Suppressor macrophage treated with lipopolysaccharide for 4 hours (primary cell): ENCODE results near the gene ANKRD33B.
"Not testable (repeated sequence)": the region's sequence is repeated elsewhere in the genome, so short reads cannot be mapped to it uniquely, and the experiment has no call there.

Experiments used
- DNase-seq: peaks from one replicate; pipeline ENCODE4 v3.0.0-alpha.2; 2020

Gene ANKRD33B

GRCh38 chr5:10559151-10559550 lies 4.7 kb upstream of the ANKRD33B start:
- no peak for DNase-seq

GRCh38 chr5:10559871-10560270 lies 4.0 kb upstream of the ANKRD33B start:
- no peak for DNase-seq

GRCh38 chr5:10562201-10563109 lies 1.4 kb upstream of the ANKRD33B start:
- peak; percentile 51 for DNase-seq

- DNase-seq: peak; percentile 75
Observed at GRCh38 chr5:10563110-10563944, 543 bp upstream of the ANKRD33B start.

GRCh38 chr5:10564838-10565784 lies 1.2 kb downstream of the ANKRD33B start:
- DNase-seq: peak; percentile 39

- DNase-seq: no peak
Observed at GRCh38 chr5:10565785-10566542, 2.1 kb downstream of the ANKRD33B start.

- no peak for DNase-seq
Observed at GRCh38 chr5:10566543-10567068, 2.7 kb downstream of the ANKRD33B start.

- no peak for DNase-seq
Observed at GRCh38 chr5:10567121-10567591, 3.3 kb downstream of the ANKRD33B start.

GRCh38 chr5:10567781-10568321 lies 4.0 kb downstream of the ANKRD33B start:
- no peak for DNase-seq

- DNase-seq: not testable (repeated sequence)
Observed at GRCh38 chr5:10570540-10570939, 6.7 kb downstream of the ANKRD33B start.

- no peak for DNase-seq
Observed at GRCh38 chr5:10572451-10572850, 8.6 kb downstream of the ANKRD33B start.

- peak; percentile 73 for DNase-seq
Observed at GRCh38 chr5:10573487-10574145, 9.7 kb downstream of the ANKRD33B start.

- not testable (repeated sequence) for DNase-seq
Observed at GRCh38 chr5:10574879-10575278, 11.0 kb downstream of the ANKRD33B start.

GRCh38 chr5:10576121-10576789 lies 12.4 kb downstream of the ANKRD33B start:
- no peak for DNase-seq

- DNase-seq: peak; percentile 63
Observed at GRCh38 chr5:10576790-10577189, 12.9 kb downstream of the ANKRD33B start.

GRCh38 chr5:10577371-10578292 lies 13.8 kb downstream of the ANKRD33B start:
- DNase-seq: peak; percentile 87

GRCh38 chr5:10578293-10578665 lies 14.4 kb downstream of the ANKRD33B start:
- no peak for DNase-seq

GRCh38 chr5:10578869-10579268 lies 15.0 kb downstream of the ANKRD33B start:
- DNase-seq: peak; percentile 34
